PFSK-1 (cell line): ENCODE measurements around the gene MRPS18B.

Experiments
- POLR2AphosphoS5 ChIP-seq: IDR thresholded peaks from 2 replicates; pipeline ENCODE4 v1.6.1; 2012; ENCODE audit warnings: low read depth, mild to moderate bottlenecking, control low read depth, low read length, moderate library complexity
- REST ChIP-seq, 2 experiments: IDR thresholded peaks; 2 replicates each; pipeline versions ENCODE4 v1.6.1 to v1.8.0; 2011 to 2012; ENCODE audit warnings: low read depth in 2 of 2, low read length in 2 of 2, control low read depth in 1 of 2, inconsistent platforms in 1 of 2, mild to moderate bottlenecking in 1 of 2, moderate library complexity in 1 of 2; ENCODE audit not compliant: insufficient read depth in 1 of 2
- SIN3A ChIP-seq: IDR thresholded peaks from 2 replicates; pipeline ENCODE4 v1.6.1; 2012; ENCODE audit warnings: mild to moderate bottlenecking, low read length, moderate library complexity, borderline replicate concordance; ENCODE audit not compliant: insufficient read depth
- TAF1 ChIP-seq: IDR thresholded peaks from 2 replicates; pipeline ENCODE4 v1.6.1; 2012; ENCODE audit warnings: low read length, control low read depth, borderline replicate concordance; ENCODE audit not compliant: insufficient read depth

- TF ChIP-seq POLR2AphosphoS5 (no peak), REST (IDR thresholded peaks at IDR 0.05; ENCODE audit: insufficient read depth in 1 of 2, low read depth in 2 of 2, low read length in 2 of 2) (no peak), SIN3A (no peak), TAF1 (no peak)
Observed at GRCh38 chr6:30640481-30640880, 22.8 kb downstream of the MRPS18B start.
